HCT116 (cell line): ENCODE results near the gene ZNF627. TPM values are rescaled to one million over a fixed set of nuclear protein-coding genes. Genes with fewer than 3 reads are reported as not detected.

Source experiments
- ATAC-seq: fragments of 200-7000 bp; cut with Tn5 transposase; 2 replicates; pipeline ENCODE4 v1.9.1; 2020; ENCODE audit warnings: mild to moderate bottlenecking, moderate library complexity
- BruUV-seq: library from RNA; stranded (reverse); fragments of 400-500 nt; replicated peaks from 2 replicates; lab custom pipeline; 2021; lab: Mats Ljungman, UMichigan
- CTCF ChIA-PET: fragments of 300-600 bp; sonication (Branson Sonifier 250); formaldehyde crosslinking; loops from one replicate; lab custom pipeline; 2021; ENCODE audit warnings: antibody characterized with exemption; lab: Charles Lee
- POLR2A ChIA-PET: fragments of 300-600, 350-600 bp; sonication (Branson Sonifier 250); formaldehyde crosslinking; loops from one replicate; lab custom pipeline; 2021; ENCODE audit warnings: antibody characterized with exemption; lab: Charles Lee
- RAD21 ChIA-PET, 2 experiments: fragments of 300-600 bp; sonication (Branson Sonifier 250); formaldehyde crosslinking; loops; one replicate each; lab custom pipeline; 2023; ENCODE audit warnings: low total read pairs in 2 of 2; ENCODE audit not compliant: uncharacterized antibody in 2 of 2, unreplicated experiment in 2 of 2, low non-redundant PET in 1 of 2; lab: Charles Lee
- DNase-seq: peaks from one replicate; pipeline ENCODE4 v3.0.0-alpha.2; 2010; ENCODE audit warnings: low read depth, low spot score
- H2AFZ ChIP-seq: fragments of 200-600 bp; shearing (Covaris generic), sonication (generic); 2 replicates; pipeline ENCODE4 v1.6.1; 2017; ENCODE audit warnings: low read depth, mixed run types, mixed read lengths, antibody characterized with exemption, low read length; ENCODE audit not compliant: poor library complexity, severe bottlenecking
- H3K27ac ChIP-seq: 2 replicates; pipeline ENCODE4 v1.5.1; 2012; ENCODE audit warnings: low read depth, low read length
- H3K27me3 ChIP-seq: fragments of 200-600 bp; sonication (generic); 2 replicates; pipeline ENCODE4 v1.6.1; 2016; ENCODE audit warnings: mixed run types, low read length, mixed read lengths; ENCODE audit not compliant: insufficient read depth
- H3K36me3 ChIP-seq, 2 experiments: fragments of 200-500 bp in 1 of 2; fragments of 200-600 bp in 1 of 2; sonication (Bioruptor generic) in 1 of 2; sonication (generic) in 1 of 2; 2 replicates each; pipeline versions ENCODE4 v1.5.1 to v1.6.1; 2014 to 2016; ENCODE audit warnings: low read length in 2 of 2, inconsistent platforms in 1 of 2, mixed read lengths in 1 of 2, mixed run types in 1 of 2; ENCODE audit not compliant: insufficient read depth in 2 of 2, control insufficient read depth in 1 of 2
- H3K4me1 ChIP-seq, 2 experiments: fragments of 200-600 bp in 1 of 2; sonication (generic) in 1 of 2; 2 replicates each; pipeline versions ENCODE4 v1.5.1 to v1.6.1; 2012 to 2017; ENCODE audit warnings: low read length in 2 of 2, inconsistent platforms in 1 of 2, mild to moderate bottlenecking in 1 of 2, mixed read lengths in 1 of 2, mixed run types in 1 of 2, moderate library complexity in 1 of 2; ENCODE audit not compliant: insufficient read depth in 2 of 2, control insufficient read depth in 1 of 2
- H3K4me2 ChIP-seq: fragments of 200-600 bp; sonication (generic); 2 replicates; pipeline ENCODE4 v1.6.1; 2017; ENCODE audit warnings: mixed run types, low read length, mixed read lengths
- H3K4me3 ChIP-seq, 2 experiments: fragments of 200-600 bp in 1 of 2; sonication (generic) in 1 of 2; replicated peaks in 1 of 2; 2 replicates each; pipeline ENCODE4 v1.5.1; 2011 to 2016; ENCODE audit warnings: low read length in 2 of 2, control low read depth in 1 of 2, low read depth in 1 of 2, mild to moderate bottlenecking in 1 of 2, mixed read lengths in 1 of 2, mixed run types in 1 of 2
- H3K79me2 ChIP-seq: fragments of 200-600 bp; sonication (generic); 2 replicates; pipeline ENCODE4 v1.6.1; 2017; ENCODE audit warnings: mild to moderate bottlenecking, mixed run types, low read length, moderate library complexity, mixed read lengths; ENCODE audit not compliant: insufficient read depth
- H3K9ac ChIP-seq: fragments of 200-600 bp; sonication (generic); 2 replicates; pipeline ENCODE4 v1.6.1; 2016; ENCODE audit warnings: low read length, mixed read lengths
- H3K9me2 ChIP-seq: fragments of 200-600 bp; sonication (generic), shearing (Covaris generic); 2 replicates; pipeline ENCODE4 v1.6.1; 2017; ENCODE audit warnings: mixed run types, mild to moderate bottlenecking, moderate library complexity; ENCODE audit not compliant: insufficient read depth
- H3K9me3 ChIP-seq, 2 experiments: fragments of 200-500 bp in 1 of 2; fragments of 200-600 bp in 1 of 2; sonication (Bioruptor generic) in 1 of 2; sonication (generic) in 1 of 2; 2 replicates each; pipeline ENCODE4 v1.6.1; 2014 to 2017; ENCODE audit warnings: low read length in 2 of 2, mixed read lengths in 2 of 2, inconsistent platforms in 1 of 2, low read depth in 1 of 2, mild to moderate bottlenecking in 1 of 2, mixed run types in 1 of 2, moderate library complexity in 1 of 2; ENCODE audit not compliant: control insufficient read depth in 1 of 2, insufficient read depth in 1 of 2
- H4K20me1 ChIP-seq: fragments of 200-600 bp; sonication (generic), shearing (Covaris generic); 2 replicates; pipeline ENCODE4 v1.6.1; 2017; ENCODE audit warnings: mixed run types, mild to moderate bottlenecking, moderate library complexity; ENCODE audit not compliant: insufficient read depth
- CEBPB ChIP-seq: IDR thresholded peaks from 2 replicates; pipeline ENCODE4 v1.6.1; 2012; ENCODE audit warnings: low read depth
- ELF1 ChIP-seq: IDR thresholded peaks from 2 replicates; pipeline ENCODE4 v1.6.1; 2012; ENCODE audit warnings: low read depth, borderline replicate concordance
- EZH2phosphoT487 ChIP-seq: fragments of 200-600 bp; IDR thresholded peaks from 2 replicates; pipeline ENCODE4 v1.6.1; 2018; ENCODE audit warnings: antibody characterized with exemption, borderline replicate concordance
- POLR2A ChIP-seq: IDR thresholded peaks from 2 replicates; pipeline ENCODE4 v1.7.0; 2011; ENCODE audit warnings: borderline replicate concordance; ENCODE audit not compliant: insufficient read depth, insufficient read length; ENCODE audit errors: extremely low read depth
- POLR2AphosphoS5 ChIP-seq: IDR thresholded peaks from 2 replicates; pipeline ENCODE4 v1.6.1; 2011; ENCODE audit warnings: mild to moderate bottlenecking, low read depth, low read length, moderate library complexity
- SIN3A ChIP-seq: IDR thresholded peaks from 2 replicates; pipeline ENCODE4 v1.6.1; 2012; ENCODE audit warnings: low read depth
- SP1 ChIP-seq: IDR thresholded peaks from 2 replicates; pipeline ENCODE4 v1.6.1; 2012; ENCODE audit warnings: low read depth
- YY1 ChIP-seq: IDR thresholded peaks from 2 replicates; pipeline ENCODE4 v1.6.1; 2011; ENCODE audit warnings: low read length, low read depth, moderate library complexity, mild to moderate bottlenecking; ENCODE audit not compliant: insufficient replicate concordance; ENCODE audit errors: extremely low read depth
- intact Hi-C: fragments of 100-400 bp; cut with micrococcal nuclease; formaldehyde crosslinking; loops from 2 replicates; pipeline ENCODE4 v1.10.0; 2022
- total RNA-seq: library from RNA; stranded (reverse); gene quantifications from one replicate; pipeline ENCODE4 v1.2.1, GENCODE V29; 2021; ENCODE audit not compliant: unreplicated experiment
- TF ChIP-seq, protein P1 (sequence below), 3 experiments: fragments of 200-600 bp in 1 of 3; sonication (generic) in 1 of 3; IDR thresholded peaks in 2 of 3; conservative IDR thresholded peaks in 1 of 3; 2 replicates each; pipeline ENCODE4 v1.5.1; 2012 to 2017; ENCODE audit warnings: low read depth in 2 of 3, low read length in 2 of 3, antibody characterized with exemption in 1 of 3, borderline replicate concordance in 1 of 3, control low read depth in 1 of 3, mild to moderate bottlenecking in 1 of 3, mixed read lengths in 1 of 3, mixed run types in 1 of 3, moderate library complexity in 1 of 3; ENCODE audit not compliant: insufficient read depth in 1 of 3
- TF ChIP-seq, protein P2 (sequence below): IDR thresholded peaks from 2 replicates; pipeline ENCODE4 v1.6.1; 2011; ENCODE audit warnings: mild to moderate bottlenecking, low read length, moderate library complexity; ENCODE audit not compliant: insufficient replicate concordance; ENCODE audit errors: extremely low read depth
- TF ChIP-seq, protein P3 (sequence below): IDR thresholded peaks from 2 replicates; pipeline ENCODE4 v1.6.1; 2012
- TF ChIP-seq, protein P4 (sequence below): IDR thresholded peaks from 2 replicates; pipeline ENCODE4 v1.6.1; 2012; ENCODE audit warnings: low read depth

ZNF627 gene
- total RNA-seq, 1 experiment from 2014 or later: 14.8 TPM

DNA sequence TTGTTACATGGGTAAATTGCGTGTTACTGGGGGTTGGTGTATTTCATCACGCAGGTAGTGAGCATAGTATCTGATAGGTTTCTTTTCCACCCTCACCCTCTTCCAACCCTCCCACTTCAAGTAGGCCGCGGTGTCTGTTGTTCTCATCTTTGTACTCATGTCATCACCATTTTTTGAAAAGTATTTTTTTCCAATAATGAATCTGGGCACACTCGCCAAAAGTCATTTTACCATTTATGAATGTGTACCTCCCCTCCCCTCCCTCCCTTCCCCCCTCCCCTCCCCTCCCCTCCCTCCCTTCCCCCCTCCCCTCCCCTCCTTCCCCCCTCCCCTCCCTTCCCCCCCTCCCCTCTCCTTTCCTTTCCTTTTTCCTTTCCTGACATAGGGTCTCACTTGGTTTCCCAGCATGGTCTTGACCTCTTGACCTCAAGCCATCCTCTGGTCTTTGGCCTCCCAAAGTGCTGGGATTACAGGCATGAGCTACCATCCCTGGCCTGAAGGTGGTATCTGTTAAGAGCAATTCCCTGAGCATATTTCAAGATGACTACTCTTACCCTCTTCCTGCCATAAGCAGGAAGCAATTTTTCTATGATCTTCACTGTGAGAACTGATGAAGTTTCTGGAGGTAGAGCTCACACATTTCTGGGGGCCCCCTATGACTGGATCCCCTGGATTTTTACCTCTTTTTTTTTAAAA is 15.7 kb downstream of the ZNF627 start:
- Histone ChIP-seq H3K27me3 (no peaks in the 10 kb centered on the region), H3K27ac (no peak overlapping the region), H2AFZ (no peak overlapping the region), H3K79me2 (peaks cover 32% of the 10 kb centered on the region), H3K4me2 (no peak overlapping the region), H3K36me3 (peaks cover 26 to 35% of the 10 kb centered on the region in 2 experiments), H3K9ac (no peak overlapping the region), H3K4me3 (no peak overlapping the region), H3K4me1 (no peaks in the 10 kb centered on the region), H4K20me1 (no peaks in the 10 kb centered on the region), H3K9me3 (peaks cover 18 to 22% of the 10 kb centered on the region in 2 experiments; a peak in 3 of 4 replicates), H3K9me2 (no peaks in the 10 kb centered on the region)
- ChIA-PET POLR2A (no interaction called here), RAD21 (no interaction called here), CTCF (no interaction called here)
- no peak for DNase-seq
- intact Hi-C loops: no loop called here
- ATAC-seq: no peak
- TF ChIP-seq CEBPB (no peak), SP1 (no peak), POLR2A (no peak), YY1 (no peak), ELF1 (no peak), SIN3A (no peak), POLR2AphosphoS5 (no peak), EZH2phosphoT487 (no peak)
- TF ChIP-seq, protein P1, sequence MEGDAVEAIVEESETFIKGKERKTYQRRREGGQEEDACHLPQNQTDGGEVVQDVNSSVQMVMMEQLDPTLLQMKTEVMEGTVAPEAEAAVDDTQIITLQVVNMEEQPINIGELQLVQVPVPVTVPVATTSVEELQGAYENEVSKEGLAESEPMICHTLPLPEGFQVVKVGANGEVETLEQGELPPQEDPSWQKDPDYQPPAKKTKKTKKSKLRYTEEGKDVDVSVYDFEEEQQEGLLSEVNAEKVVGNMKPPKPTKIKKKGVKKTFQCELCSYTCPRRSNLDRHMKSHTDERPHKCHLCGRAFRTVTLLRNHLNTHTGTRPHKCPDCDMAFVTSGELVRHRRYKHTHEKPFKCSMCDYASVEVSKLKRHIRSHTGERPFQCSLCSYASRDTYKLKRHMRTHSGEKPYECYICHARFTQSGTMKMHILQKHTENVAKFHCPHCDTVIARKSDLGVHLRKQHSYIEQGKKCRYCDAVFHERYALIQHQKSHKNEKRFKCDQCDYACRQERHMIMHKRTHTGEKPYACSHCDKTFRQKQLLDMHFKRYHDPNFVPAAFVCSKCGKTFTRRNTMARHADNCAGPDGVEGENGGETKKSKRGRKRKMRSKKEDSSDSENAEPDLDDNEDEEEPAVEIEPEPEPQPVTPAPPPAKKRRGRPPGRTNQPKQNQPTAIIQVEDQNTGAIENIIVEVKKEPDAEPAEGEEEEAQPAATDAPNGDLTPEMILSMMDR (IDR thresholded peaks at IDR 0.05 in 2 of 3, conservative IDR thresholded peaks at IDR 0.05 in 1 of 3; ENCODE audit: borderline replicate concordance in 1 of 3, insufficient read depth in 1 of 3, low read depth in 2 of 3, low read length in 2 of 3): no peak
- TF ChIP-seq, protein P2, sequence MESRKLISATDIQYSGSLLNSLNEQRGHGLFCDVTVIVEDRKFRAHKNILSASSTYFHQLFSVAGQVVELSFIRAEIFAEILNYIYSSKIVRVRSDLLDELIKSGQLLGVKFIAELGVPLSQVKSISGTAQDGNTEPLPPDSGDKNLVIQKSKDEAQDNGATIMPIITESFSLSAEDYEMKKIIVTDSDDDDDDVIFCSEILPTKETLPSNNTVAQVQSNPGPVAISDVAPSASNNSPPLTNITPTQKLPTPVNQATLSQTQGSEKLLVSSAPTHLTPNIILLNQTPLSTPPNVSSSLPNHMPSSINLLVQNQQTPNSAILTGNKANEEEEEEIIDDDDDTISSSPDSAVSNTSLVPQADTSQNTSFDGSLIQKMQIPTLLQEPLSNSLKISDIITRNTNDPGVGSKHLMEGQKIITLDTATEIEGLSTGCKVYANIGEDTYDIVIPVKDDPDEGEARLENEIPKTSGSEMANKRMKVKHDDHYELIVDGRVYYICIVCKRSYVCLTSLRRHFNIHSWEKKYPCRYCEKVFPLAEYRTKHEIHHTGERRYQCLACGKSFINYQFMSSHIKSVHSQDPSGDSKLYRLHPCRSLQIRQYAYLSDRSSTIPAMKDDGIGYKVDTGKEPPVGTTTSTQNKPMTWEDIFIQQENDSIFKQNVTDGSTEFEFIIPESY: no peak
- TF ChIP-seq, protein P3, sequence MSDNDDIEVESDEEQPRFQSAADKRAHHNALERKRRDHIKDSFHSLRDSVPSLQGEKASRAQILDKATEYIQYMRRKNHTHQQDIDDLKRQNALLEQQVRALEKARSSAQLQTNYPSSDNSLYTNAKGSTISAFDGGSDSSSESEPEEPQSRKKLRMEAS: no peak
- TF ChIP-seq, protein P4, sequence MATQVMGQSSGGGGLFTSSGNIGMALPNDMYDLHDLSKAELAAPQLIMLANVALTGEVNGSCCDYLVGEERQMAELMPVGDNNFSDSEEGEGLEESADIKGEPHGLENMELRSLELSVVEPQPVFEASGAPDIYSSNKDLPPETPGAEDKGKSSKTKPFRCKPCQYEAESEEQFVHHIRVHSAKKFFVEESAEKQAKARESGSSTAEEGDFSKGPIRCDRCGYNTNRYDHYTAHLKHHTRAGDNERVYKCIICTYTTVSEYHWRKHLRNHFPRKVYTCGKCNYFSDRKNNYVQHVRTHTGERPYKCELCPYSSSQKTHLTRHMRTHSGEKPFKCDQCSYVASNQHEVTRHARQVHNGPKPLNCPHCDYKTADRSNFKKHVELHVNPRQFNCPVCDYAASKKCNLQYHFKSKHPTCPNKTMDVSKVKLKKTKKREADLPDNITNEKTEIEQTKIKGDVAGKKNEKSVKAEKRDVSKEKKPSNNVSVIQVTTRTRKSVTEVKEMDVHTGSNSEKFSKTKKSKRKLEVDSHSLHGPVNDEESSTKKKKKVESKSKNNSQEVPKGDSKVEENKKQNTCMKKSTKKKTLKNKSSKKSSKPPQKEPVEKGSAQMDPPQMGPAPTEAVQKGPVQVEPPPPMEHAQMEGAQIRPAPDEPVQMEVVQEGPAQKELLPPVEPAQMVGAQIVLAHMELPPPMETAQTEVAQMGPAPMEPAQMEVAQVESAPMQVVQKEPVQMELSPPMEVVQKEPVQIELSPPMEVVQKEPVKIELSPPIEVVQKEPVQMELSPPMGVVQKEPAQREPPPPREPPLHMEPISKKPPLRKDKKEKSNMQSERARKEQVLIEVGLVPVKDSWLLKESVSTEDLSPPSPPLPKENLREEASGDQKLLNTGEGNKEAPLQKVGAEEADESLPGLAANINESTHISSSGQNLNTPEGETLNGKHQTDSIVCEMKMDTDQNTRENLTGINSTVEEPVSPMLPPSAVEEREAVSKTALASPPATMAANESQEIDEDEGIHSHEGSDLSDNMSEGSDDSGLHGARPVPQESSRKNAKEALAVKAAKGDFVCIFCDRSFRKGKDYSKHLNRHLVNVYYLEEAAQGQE: no peak
- BruUV-seq: no TSS peak
